Right cardiac atrium (tissue), 5 donors: ENCODE data around the gene BTBD10. TPM values are rescaled to one million over a fixed set of nuclear protein-coding genes. Genes with fewer than 3 reads are reported as not detected.
"Not testable (repeated sequence)": the region's sequence is repeated elsewhere in the genome, so short reads cannot be mapped to it uniquely, and the experiment has no call there.

Source experiments
- ATAC-seq, 2 donors: fragments of 200-7000 bp; cut with Tn5 transposase; one replicate each; pipeline versions ENCODE4 v1.8.0 to v1.9.1; 2020; ENCODE audit warnings: moderate library complexity in 2 of 2, mild to moderate bottlenecking in 1 of 2
- DNase-seq, 3 donors: peaks; one replicate each; pipeline ENCODE4 v3.0.0-alpha.2; 2020
- H3K27ac ChIP-seq: one replicate; pipeline ENCODE4 v1.5.1; 2013; ENCODE audit warnings: mild to moderate bottlenecking, low read length, control low read depth, moderate library complexity
- H3K27me3 ChIP-seq: one replicate; pipeline ENCODE4 v1.6.1; 2013; ENCODE audit not compliant: control insufficient read depth, insufficient read depth
- H3K4me1 ChIP-seq: one replicate; pipeline ENCODE4 v1.6.1; 2013; ENCODE audit warnings: low read length; ENCODE audit not compliant: control insufficient read depth, insufficient read depth
- H3K4me3 ChIP-seq: one replicate; pipeline ENCODE4 v1.5.1; 2013; ENCODE audit warnings: low read length, control low read depth
- H3K9me3 ChIP-seq: one replicate; pipeline ENCODE4 v1.6.1; 2013; ENCODE audit warnings: low read length; ENCODE audit not compliant: control insufficient read depth
- WGBS: extraction: QIAGEN DNeasy Blood & Tissue Kit; methylation state at CpG from one replicate; pipeline ENCODE4 v1.1.7; 2013; 5-methylcytosine and 5-hydroxymethylcytosine counted together
- intact Hi-C, 4 donors: fragments of 100-400 bp; cut with DNase I; formaldehyde crosslinking; loops; one replicate each; pipeline versions ENCODE4 v1.11.0 to v1.14.0; 2022 to 2023
- polyA plus RNA-seq: library from polyadenylated mRNA; stranded (reverse); fragments of 200-250 nt; gene quantifications from one replicate; pipeline ENCODE4 v1.2.3, GENCODE V29; 2013
- total RNA-seq, 4 donors: library from RNA; stranded (reverse); fragmentation: NEBNext Ultra II Directional; extraction: Animal tissue kit (Norgen Biotek cat#: 25700); gene quantifications; one replicate each; pipeline ENCODE4 v1.2.1, GENCODE V29; 2021
- donor health status: healthy with polysubstance abuse.
- donor health status: DM: no; HTN: yes; CAD: no.
- donor health status: DM: no; HTN: no; CAD: no.
- donor health status: DM: no; HTN: yes; CAD: no; lungs with severe emphysema.
- donor health status: DM: yes; HTN: yes; CAD: no.

The BTBD10 gene
- total and polyA plus RNA-seq, 5 donors = 10.0 to 29.7 (median 23.3) TPM

DNA sequence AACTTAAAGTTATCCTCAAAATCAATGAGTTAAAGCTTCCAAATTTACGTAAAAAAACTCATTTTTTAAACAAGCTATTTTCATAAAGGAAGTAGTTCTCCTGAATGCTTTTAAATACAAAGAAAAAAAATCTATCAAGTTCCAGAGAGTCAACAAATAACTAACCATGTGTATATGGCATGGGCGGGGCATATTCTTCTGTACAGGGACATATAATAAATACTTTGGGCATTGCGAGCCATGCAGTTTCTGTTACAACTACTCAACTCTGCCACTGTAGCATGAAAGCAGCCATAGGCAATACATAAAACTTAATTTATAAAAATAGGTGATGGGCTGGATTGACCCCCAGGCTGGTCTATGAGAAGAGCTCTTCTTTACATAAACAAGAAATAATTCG lies 57.8 kb downstream of the BTBD10 start:
- H3K4me1 ChIP-seq = no peaks in the 10 kb centered on the region
- H3K4me3 ChIP-seq = no peak overlapping the region
- WGBS = 98% methylated on average over 4 of the region's 4 CpGs
- H3K27ac ChIP-seq = no peak overlapping the region
- H3K27me3 ChIP-seq = no peaks in the 10 kb centered on the region
- DNase-seq (no peak), ATAC-seq (no peak)
- H3K9me3 ChIP-seq = no peaks in the 10 kb centered on the region
- intact Hi-C loops = no loop called here

DNA sequence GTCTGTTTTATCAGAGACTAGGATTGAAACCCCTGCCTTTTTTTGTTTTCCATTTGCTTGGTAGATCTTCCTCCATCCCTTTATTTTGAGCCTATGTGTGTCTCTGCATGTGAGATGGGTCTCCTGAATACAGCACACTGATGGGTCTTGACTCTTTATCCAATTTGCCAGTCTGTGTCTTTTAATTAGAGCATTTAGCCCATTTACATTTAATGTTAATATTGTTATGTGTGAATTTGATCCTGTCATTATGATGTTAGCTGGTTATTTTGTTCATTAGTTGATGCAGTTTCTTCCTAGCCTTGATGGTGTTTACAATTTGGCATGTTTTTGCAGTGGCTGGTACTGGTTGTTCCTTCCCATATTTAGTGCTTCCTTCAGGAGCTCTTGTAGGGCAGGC lies 64.7 kb downstream of the BTBD10 start:
- H3K27me3 ChIP-seq, H3K27ac ChIP-seq, ATAC-seq, H3K4me1 ChIP-seq, H3K9me3 ChIP-seq, H3K4me3 ChIP-seq, DNase-seq, intact Hi-C loops: not testable (repeated sequence)

DNA sequence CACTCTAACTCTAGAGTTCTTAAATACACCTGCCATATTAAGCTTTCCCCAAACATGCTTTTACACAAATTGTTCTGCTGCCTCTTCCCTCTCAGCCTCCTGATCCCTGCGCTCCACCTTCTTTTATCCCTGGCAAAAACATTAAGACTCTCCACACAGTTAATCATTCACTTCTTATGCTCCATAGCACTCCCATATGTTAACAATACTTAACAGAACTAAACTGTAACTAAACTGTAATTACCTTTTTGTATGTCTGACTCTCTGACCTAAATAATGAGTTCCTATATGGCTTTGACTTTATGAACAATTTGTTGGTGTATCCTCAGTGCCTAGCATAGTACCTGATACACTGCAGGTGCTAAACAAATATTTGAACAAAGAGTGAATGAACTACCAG lies 71.8 kb downstream of the BTBD10 start:
- H3K4me1 ChIP-seq = no peaks in the 10 kb centered on the region
- H3K4me3 ChIP-seq = no peak overlapping the region
- H3K9me3 ChIP-seq = no peaks in the 10 kb centered on the region
- no peak for ATAC-seq
- WGBS = 98% methylated on average over 1 of the region's 1 CpG
- DNase-seq = no peak
- H3K27ac ChIP-seq = no peak overlapping the region
- intact Hi-C loops = no loop called here
- H3K27me3 ChIP-seq = no peaks in the 10 kb centered on the region

DNA sequence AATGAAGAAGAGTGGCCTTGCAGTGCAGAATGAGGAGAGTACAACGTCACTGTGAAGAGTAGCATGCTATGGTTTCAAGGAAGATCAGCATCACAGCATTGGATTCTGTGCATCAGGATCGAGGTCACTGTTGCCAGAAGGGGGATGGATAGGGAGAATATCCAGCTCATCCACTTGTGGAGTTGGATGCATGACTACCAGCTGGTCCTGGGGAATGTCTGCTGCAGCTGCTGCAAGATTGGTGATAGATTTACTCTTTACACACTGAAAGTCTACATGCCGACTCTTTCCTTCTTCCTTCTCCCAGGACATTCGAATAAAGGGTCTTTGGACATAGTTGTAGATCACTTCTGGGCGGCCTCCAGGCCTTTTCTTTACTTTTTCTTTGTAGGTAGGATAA lies 74.3 kb downstream of the BTBD10 start:
- ATAC-seq (no peak), DNase-seq (no peak)
- intact Hi-C loops = no loop called here
- Histone ChIP-seq H3K4me1 (no peaks in the 10 kb centered on the region), H3K9me3 (no peaks in the 10 kb centered on the region), H3K4me3 (no peak overlapping the region), H3K27ac (no peak overlapping the region), H3K27me3 (no peaks in the 10 kb centered on the region)
- 85% methylated on average over 5 of the region's 5 CpGs for WGBS

DNA sequence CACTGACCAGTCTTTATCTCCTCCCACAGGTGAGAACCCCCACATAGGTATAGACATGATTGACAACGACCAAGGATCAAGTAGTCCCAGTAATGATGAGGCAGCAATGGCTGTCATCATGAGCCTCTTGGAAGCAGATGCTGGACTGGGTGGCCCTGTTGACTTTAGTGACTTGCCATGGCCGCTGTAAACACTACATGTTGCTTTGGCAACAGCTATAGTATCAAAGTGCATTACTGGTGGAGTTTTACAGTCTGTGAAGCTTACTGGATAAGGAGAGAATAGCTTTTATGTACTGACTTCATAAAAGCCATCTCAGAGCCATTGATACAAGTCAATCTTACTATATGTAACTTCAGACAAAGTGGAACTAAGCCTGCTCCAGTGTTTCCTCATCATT lies 76.5 kb downstream of the BTBD10 start:
- H3K4me1 ChIP-seq = no peaks in the 10 kb centered on the region
- 85% methylated on average over 2 of the region's 2 CpGs for WGBS
- ATAC-seq (no peak), DNase-seq (no peak)
- H3K27ac ChIP-seq = no peak overlapping the region
- no peaks in the 10 kb centered on the region for H3K27me3 ChIP-seq
- H3K9me3 ChIP-seq = no peaks in the 10 kb centered on the region
- intact Hi-C loops = no loop called here
- no peak overlapping the region for H3K4me3 ChIP-seq

DNA sequence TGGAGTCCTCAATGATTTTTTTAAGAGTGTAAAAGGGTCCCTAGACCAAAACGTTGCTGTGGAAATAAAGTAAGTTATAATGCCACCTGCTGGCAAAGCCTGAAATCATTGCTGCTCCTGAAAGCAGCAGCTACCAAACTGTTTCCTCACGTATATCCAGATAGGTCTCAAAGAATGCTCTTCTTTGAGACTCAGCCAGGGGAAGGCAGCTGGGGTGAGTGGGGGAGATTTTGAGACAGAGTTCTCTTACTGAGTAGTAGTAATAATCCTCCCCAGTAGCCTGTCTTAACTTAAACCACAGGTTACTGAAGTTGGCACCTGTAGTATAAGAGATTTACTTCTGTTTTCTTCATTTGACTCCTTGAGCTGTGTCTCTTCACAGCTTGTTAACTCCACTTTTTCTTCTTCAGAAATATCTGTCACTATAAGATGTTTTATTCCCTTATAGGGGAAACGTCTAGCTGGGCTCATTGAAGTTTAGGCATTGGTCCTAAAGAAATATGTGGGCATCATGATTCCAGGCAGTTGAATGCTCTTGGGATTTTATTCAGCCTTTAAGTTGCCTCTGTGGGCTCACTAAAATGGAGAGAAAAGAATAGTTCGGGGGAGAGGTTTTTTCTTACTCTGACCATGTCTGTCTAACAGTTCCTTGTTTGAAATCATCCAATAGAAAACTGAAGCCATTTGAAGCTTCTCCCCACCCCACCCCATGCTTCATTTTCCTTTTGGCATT lies 77.9 kb downstream of the BTBD10 start:
- ATAC-seq (peak in 1 of 2 donors; percentile 31), DNase-seq (no peak)
- no peak overlapping the region for H3K27ac ChIP-seq
- intact Hi-C loops = no loop called here
- no peak overlapping the region for H3K4me3 ChIP-seq
- H3K27me3 ChIP-seq = no peaks in the 10 kb centered on the region
- 26% methylated on average over 4 of the region's 4 CpGs for WGBS
- no peaks in the 10 kb centered on the region for H3K9me3 ChIP-seq
- no peaks in the 10 kb centered on the region for H3K4me1 ChIP-seq

GRCh38 chr11:13382751-13383150 lies 80.3 kb downstream of the BTBD10 start:
- WGBS = 96% methylated on average over 3 of the region's 3 CpGs
- H3K4me3 ChIP-seq = no peak overlapping the region
- no peaks in the 10 kb centered on the region for H3K4me1 ChIP-seq
- ATAC-seq = no peak
- no peak for DNase-seq
- H3K27me3 ChIP-seq = no peaks in the 10 kb centered on the region
- intact Hi-C loops = no loop called here
- no peaks in the 10 kb centered on the region for H3K9me3 ChIP-seq
- no peak overlapping the region for H3K27ac ChIP-seq

GRCh38 chr11:13380731-13381130 lies 82.3 kb downstream of the BTBD10 start:
- no peaks in the 10 kb centered on the region for H3K27me3 ChIP-seq
- no peaks in the 10 kb centered on the region for H3K4me1 ChIP-seq
- no peak for DNase-seq
- intact Hi-C loops = no loop called here
- no peak for ATAC-seq
- WGBS = 91% methylated on average over 2 of the region's 2 CpGs
- H3K9me3 ChIP-seq = no peaks in the 10 kb centered on the region
- H3K27ac ChIP-seq = no peak overlapping the region
- no peak overlapping the region for H3K4me3 ChIP-seq

DNA sequence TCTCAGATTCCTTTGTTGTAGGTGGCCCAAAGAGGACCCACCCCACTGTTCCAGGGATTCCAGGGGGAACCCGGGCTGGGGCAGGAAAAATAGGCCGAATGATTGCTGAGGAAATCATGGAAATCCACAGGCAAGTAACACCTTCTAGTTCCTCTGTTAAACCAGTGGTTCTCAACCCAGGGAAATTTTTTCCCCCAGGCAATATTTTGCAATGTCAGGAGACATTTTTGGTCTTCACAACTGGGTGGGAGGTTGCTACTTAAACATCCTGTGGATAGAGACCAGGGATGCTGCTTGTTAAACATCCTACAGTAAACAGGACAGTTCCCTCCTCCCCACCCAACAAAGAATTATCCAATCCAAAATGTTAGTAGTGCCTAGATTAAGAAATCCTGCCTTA lies 84.7 kb downstream of the BTBD10 start:
- H3K9me3 ChIP-seq = no peaks in the 10 kb centered on the region
- no peaks in the 10 kb centered on the region for H3K27me3 ChIP-seq
- H3K4me1 ChIP-seq = no peaks in the 10 kb centered on the region
- intact Hi-C loops = loop anchor here in 1 of 4 donors (10.0 kb wide), 1 partner anchor 86 kb away; the partner anchor contains the start of gene BTBD10
- no peak overlapping the region for H3K4me3 ChIP-seq
- DNase-seq (no peak), ATAC-seq (no peak)
- H3K27ac ChIP-seq = no peak overlapping the region
- WGBS = 84% methylated on average over 2 of the region's 2 CpGs

DNA sequence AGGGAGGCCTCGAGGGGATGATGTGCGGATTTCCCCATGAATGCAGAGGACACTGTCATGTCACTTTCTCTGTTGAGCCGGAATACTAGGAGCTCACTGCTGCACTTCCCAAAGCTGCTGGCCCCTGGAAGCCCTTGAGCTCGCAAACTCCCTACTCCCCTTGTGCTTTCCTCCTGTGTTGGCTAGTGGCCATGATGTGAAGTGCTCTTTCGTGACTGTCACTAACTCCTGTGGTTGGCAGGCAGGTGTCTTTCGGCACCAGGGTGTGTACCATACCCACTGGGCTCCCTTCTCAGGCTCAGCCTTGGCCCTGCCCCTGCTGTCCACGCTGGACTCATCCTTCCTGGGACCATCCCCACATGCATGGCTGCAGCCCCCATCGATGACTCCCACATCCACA lies 86.2 kb downstream of the BTBD10 start:
- WGBS = 86% methylated on average over 8 of the region's 8 CpGs
- DNase-seq (peak in 1 of 3 donors; percentile 30), ATAC-seq (peak in 1 of 2 donors; percentile 24)
- Histone ChIP-seq H3K27me3 (no peaks in the 10 kb centered on the region), H3K4me1 (no peaks in the 10 kb centered on the region), H3K9me3 (no peaks in the 10 kb centered on the region), H3K4me3 (no peak overlapping the region), H3K27ac (no peak overlapping the region)
- intact Hi-C loops = loop anchor here in 1 of 4 donors (10.0 kb wide), 1 partner anchor 88 kb away; the partner anchor contains the start of gene BTBD10

DNA sequence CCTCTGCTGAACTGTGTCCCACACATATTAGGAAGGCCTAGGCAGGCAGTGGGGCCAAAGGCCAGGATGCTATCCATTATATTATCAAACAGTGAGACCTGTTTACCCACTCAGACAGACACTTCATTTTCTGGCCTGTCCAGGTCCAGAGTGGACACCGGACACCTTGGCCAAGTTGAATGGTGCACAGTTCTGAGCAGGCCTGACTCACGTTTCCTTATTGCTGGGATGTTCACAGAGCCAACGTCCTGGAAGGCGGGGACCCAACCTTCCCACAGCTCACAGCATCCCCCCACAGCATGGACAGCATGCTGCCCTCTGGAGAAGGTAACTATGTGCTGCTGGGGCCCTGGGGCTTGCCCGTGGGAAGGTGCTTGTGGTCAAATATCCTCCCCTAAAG lies 86.6 kb downstream of the BTBD10 start:
- intact Hi-C loops = loop anchor here in 1 of 4 donors (10.0 kb wide), 1 partner anchor 88 kb away; the partner anchor contains the start of gene BTBD10
- Histone ChIP-seq H3K27me3 (no peaks in the 10 kb centered on the region), H3K27ac (no peak overlapping the region), H3K4me3 (no peak overlapping the region), H3K4me1 (no peaks in the 10 kb centered on the region), H3K9me3 (no peaks in the 10 kb centered on the region)
- WGBS = 78% methylated on average over 5 of the region's 5 CpGs
- ATAC-seq (no peak), DNase-seq (no peak)

DNA sequence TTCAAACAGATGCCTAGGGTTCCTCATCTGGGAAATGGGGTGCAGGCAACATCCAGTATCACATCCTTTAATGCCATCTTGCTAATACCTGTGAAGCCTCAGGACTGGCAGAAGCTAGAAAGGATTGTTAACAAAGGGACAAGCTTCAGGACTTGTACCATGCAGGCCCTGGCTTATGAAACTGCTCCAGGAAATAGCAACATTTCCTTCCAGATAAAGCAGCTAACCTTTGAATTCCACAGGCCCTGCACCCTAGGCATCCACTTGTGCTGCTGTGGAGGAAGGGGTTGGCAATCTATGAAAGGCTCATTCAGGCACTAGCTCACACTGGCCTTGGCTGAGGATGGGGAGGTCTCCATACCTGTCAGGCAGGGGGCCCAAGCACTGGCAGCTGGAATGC lies 87.2 kb downstream of the BTBD10 start:
- ATAC-seq (peak; percentile 40 to 70), DNase-seq (no peak)
- H3K4me3 ChIP-seq = no peak overlapping the region
- intact Hi-C loops = loop anchor here in 1 of 4 donors (10.0 kb wide), 1 partner anchor 89 kb away; the partner anchor contains the start of gene BTBD10
- H3K4me1 ChIP-seq = no peaks in the 10 kb centered on the region
- H3K27me3 ChIP-seq = no peaks in the 10 kb centered on the region
- H3K27ac ChIP-seq = no peak overlapping the region
- H3K9me3 ChIP-seq = no peaks in the 10 kb centered on the region
